Panc1 (cell line): Measurements from ENCODE around the gene SLC12A3. TPM values are rescaled to one million over a fixed set of nuclear protein-coding genes. Genes with fewer than 3 reads are reported as not detected.

Source experiments
- ATAC-seq: fragments of 200-7000 bp; cut with Tn5 transposase; 2 replicates; pipeline ENCODE4 v1.9.1; 2020; ENCODE audit warnings: mild to moderate bottlenecking, moderate library complexity
- BruUV-seq: library from RNA; stranded (reverse); fragments of 400-500 nt; replicated peaks from 2 replicates; lab custom pipeline; 2021; lab: Mats Ljungman, UMichigan
- CTCF ChIA-PET: fragments of 300-600 bp; sonication (Branson Sonifier 250); formaldehyde crosslinking; loops from one replicate; lab custom pipeline; 2022; ENCODE audit warnings: antibody characterized with exemption; lab: Charles Lee
- POLR2A ChIA-PET: fragments of 300-600 bp; sonication (Branson Sonifier 250); formaldehyde crosslinking; loops from one replicate; lab custom pipeline; 2022; ENCODE audit warnings: antibody characterized with exemption; lab: Charles Lee
- DNase-seq: peaks from one replicate; pipeline ENCODE4 v3.0.0-alpha.2; 2010; ENCODE audit warnings: low read depth, low spot score
- H3K27ac ChIP-seq: 2 replicates; pipeline ENCODE4 v1.5.1; 2011; ENCODE audit warnings: mild to moderate bottlenecking, low read length, inconsistent platforms
- H3K27me3 ChIP-seq: fragments of 200-500 bp; sonication (Bioruptor generic); 2 replicates; pipeline ENCODE4 v1.6.0; 2014; ENCODE audit warnings: low read length, inconsistent platforms; ENCODE audit not compliant: control insufficient read depth, insufficient read depth
- H3K36me3 ChIP-seq: fragments of 200-500 bp; sonication (Bioruptor generic); 2 replicates; pipeline ENCODE4 v1.5.1; 2014; ENCODE audit warnings: inconsistent platforms, mild to moderate bottlenecking, low read length, moderate library complexity; ENCODE audit not compliant: control insufficient read depth, insufficient read depth
- H3K4me1 ChIP-seq: 2 replicates; pipeline ENCODE4 v1.5.1; 2011; ENCODE audit warnings: inconsistent platforms, mild to moderate bottlenecking, low read length, moderate library complexity; ENCODE audit not compliant: control insufficient read depth, insufficient read depth
- H3K4me3 ChIP-seq, 2 experiments: 2 replicates each; pipeline ENCODE4 v1.5.1; 2011 to 2012; ENCODE audit warnings: low read depth in 2 of 2, low read length in 2 of 2, mild to moderate bottlenecking in 2 of 2, inconsistent platforms in 1 of 2, moderate library complexity in 1 of 2
- H3K9me3 ChIP-seq: fragments of 200-500 bp; sonication (Bioruptor generic); 2 replicates; pipeline ENCODE4 v1.5.1; 2014; ENCODE audit warnings: low read depth, mild to moderate bottlenecking, inconsistent platforms, low read length, moderate library complexity; ENCODE audit not compliant: control insufficient read depth, insufficient read depth
- CTCF ChIP-seq: fragments of 450-650 bp; IDR thresholded peaks from 2 replicates; pipeline ENCODE4 v1.5.1; 2017; ENCODE audit warnings: mild to moderate bottlenecking
- POLR2AphosphoS5 ChIP-seq: IDR thresholded peaks from 2 replicates; pipeline ENCODE4 v1.6.1; 2012; ENCODE audit warnings: mild to moderate bottlenecking, low read depth, low read length, moderate library complexity
- REST ChIP-seq, 2 experiments: IDR thresholded peaks; 2 replicates each; pipeline ENCODE4 v1.6.1; 2011 to 2012; ENCODE audit warnings: low read depth in 2 of 2, control low read depth in 1 of 2, low read length in 1 of 2, mild to moderate bottlenecking in 1 of 2, moderate library complexity in 1 of 2; ENCODE audit not compliant: insufficient read depth in 1 of 2
- SIN3A ChIP-seq: IDR thresholded peaks from 2 replicates; pipeline ENCODE4 v1.6.1; 2012; ENCODE audit warnings: low read depth, mild to moderate bottlenecking, low read length, moderate library complexity, borderline replicate concordance; ENCODE audit not compliant: insufficient read depth
- TCF7L2 ChIP-seq: IDR thresholded peaks from 2 replicates; pipeline ENCODE4 v1.6.1; 2011; ENCODE audit warnings: mild to moderate bottlenecking, low read depth, low read length, inconsistent platforms
- in situ Hi-C: cut with HindIII; loops from 2 replicates; pipeline ENCODE4 v1.10.0; 2016; ENCODE audit warnings: low sequenced_read_pairs, low pct_unique_long_range_greater_than_20kb
- intact Hi-C: fragments of 100-400 bp; cut with micrococcal nuclease; formaldehyde crosslinking; loops from one replicate; pipeline ENCODE4 v1.10.0; 2022; ENCODE audit not compliant: unreplicated experiment
- total RNA-seq: library from RNA; stranded (reverse); gene quantifications from one replicate; pipeline ENCODE4 v1.2.1, GENCODE V29; 2021; ENCODE audit not compliant: unreplicated experiment

The SLC12A3 gene
- total RNA-seq, 1 experiment from 2014 or later = 0.15 TPM

GRCh38 chr16:56825826-56826225 lies 39.2 kb upstream of the SLC12A3 start:
- in situ Hi-C loops = no loop called here
- no peak for TF ChIP-seq REST (IDR thresholded peaks at IDR 0.05; ENCODE audit: insufficient read depth in 1 of 2, low read depth in 2 of 2, low read length in 1 of 2)
- no peak for TF ChIP-seq SIN3A
- no peak for TF ChIP-seq POLR2AphosphoS5
- TF ChIP-seq CTCF = no peak
- TF ChIP-seq TCF7L2 = no peak
- H3K27ac ChIP-seq = no peak overlapping the region
- no peaks in the 10 kb centered on the region for H3K9me3 ChIP-seq
- no peaks in the 10 kb centered on the region; the same call in 1 of the 2 replicates for H3K36me3 ChIP-seq
- BruUV-seq = no TSS peak
- ATAC-seq (no peak), DNase-seq (no peak)
- no peak overlapping the region for H3K4me3 ChIP-seq
- intact Hi-C loops = no loop called here
- H3K27me3 ChIP-seq = no peaks in the 10 kb centered on the region
- no peaks in the 10 kb centered on the region for H3K4me1 ChIP-seq
- POLR2A ChIA-PET = no interaction called here
- CTCF ChIA-PET = no interaction called here

- Histone ChIP-seq H3K36me3 (peaks cover 4% of the 10 kb centered on the region), H3K9me3 (no peaks in the 10 kb centered on the region), H3K4me1 (no peaks in the 10 kb centered on the region), H3K27ac (no peak overlapping the region), H3K4me3 (no peak overlapping the region), H3K27me3 (no peaks in the 10 kb centered on the region)
- no peak for TF ChIP-seq SIN3A
- no peak for TF ChIP-seq POLR2AphosphoS5
- no peak for TF ChIP-seq REST (IDR thresholded peaks at IDR 0.05; ENCODE audit: insufficient read depth in 1 of 2, low read depth in 2 of 2, low read length in 1 of 2)
- TF ChIP-seq CTCF = no peak
- no TSS peak for BruUV-seq
- DNase-seq (no peak), ATAC-seq (no peak)
- in situ Hi-C loops = no loop called here
- POLR2A ChIA-PET = no interaction called here
- intact Hi-C loops = no loop called here
- CTCF ChIA-PET = interaction anchor here (0.6 kb wide), 1 partner anchor 215 kb away, joined by 3 read pairs; no protein-coding TSS in a partner anchor
Observed at GRCh38 chr16:56828647-56829046, 36.4 kb upstream of the SLC12A3 start.
